ENCODE results near the gene MAPRE3.
"Not testable (repeated sequence)": the region's sequence is repeated elsewhere in the genome, so short reads cannot be mapped to it uniquely, and the experiment has no call there.

MAPRE3 gene

DNA sequence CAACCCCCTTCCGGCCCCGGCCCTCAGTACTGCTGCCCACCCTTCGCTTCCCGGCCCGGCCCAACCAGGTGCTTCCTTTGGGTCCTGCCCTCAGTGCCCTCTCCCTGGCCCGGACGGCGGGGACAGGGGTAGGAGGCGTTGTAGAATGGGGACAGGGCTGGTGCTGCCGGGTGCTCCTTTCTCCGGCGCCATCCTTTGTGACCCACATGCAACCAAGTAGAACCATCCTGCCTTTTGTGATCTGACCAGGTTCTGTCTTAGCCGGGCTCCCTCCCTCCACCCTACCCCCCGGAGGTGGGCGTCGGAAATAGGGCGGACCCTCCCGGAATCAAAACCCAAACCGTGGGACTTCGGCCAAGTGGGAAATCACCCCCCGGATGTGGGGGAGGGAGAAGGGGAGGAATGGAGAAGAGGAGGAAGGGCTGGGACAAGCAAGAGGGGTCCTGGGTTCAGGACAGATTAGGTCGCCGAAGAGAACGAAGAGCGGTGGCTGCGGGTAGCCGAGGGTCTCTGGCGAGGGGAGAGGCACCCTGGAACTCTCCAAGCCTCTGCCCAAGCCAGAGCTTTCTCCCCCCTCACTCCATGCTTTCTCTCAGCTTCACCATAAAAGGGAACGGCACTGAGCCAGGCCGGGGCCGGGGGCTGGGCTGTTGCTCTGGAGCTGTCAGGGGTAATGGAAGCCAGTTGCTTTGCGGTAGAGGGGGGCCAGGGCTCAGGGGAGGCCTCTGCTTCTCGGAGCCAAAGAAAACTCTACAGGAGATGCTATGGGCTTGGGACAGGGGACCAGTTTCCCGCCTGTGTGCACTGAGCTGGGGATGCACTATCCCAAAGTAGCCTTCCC is 101.8 kb downstream of the MAPRE3 start:
- DNase-seq: no peak

DNA sequence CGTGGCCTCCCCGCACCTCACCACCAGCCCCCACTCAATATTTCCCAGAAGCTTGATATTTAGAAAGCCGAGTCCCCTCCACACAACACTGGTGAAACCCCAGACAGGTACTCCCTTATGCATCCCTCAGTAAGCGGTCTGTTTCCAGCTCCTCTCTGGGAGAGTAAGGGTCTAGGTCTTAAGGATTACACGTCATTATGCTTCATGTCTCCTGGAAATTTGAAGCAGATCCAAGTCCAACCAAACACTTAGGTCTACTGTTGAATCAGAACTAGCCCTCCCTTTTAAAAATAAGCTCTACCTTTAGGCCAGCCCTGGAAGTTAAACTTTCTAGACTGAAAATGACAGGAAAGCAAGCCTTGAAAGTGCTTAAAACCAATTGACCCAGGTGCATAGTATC is 102.5 kb downstream of the MAPRE3 start:
- no peak for DNase-seq

DNA sequence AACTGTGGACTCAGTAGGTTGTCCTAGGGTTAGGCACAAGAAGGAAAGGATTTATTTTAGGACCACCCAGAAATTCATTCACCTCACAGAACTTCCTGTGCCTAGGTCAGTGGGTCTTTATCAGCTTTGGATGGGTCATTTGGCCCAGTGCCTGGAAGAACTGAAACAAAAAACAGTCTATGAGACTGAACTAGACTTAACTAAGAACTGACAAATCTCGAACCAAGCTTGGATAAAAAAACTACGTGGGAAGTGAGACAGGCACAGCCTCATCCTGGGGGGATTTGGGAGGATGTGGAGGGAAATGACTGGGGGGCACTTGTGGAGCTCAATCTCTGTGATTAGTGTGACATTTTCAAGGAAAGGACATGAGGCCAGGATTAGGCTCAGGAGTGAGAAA is 103.3 kb downstream of the MAPRE3 start:
- no peak for DNase-seq

DNA sequence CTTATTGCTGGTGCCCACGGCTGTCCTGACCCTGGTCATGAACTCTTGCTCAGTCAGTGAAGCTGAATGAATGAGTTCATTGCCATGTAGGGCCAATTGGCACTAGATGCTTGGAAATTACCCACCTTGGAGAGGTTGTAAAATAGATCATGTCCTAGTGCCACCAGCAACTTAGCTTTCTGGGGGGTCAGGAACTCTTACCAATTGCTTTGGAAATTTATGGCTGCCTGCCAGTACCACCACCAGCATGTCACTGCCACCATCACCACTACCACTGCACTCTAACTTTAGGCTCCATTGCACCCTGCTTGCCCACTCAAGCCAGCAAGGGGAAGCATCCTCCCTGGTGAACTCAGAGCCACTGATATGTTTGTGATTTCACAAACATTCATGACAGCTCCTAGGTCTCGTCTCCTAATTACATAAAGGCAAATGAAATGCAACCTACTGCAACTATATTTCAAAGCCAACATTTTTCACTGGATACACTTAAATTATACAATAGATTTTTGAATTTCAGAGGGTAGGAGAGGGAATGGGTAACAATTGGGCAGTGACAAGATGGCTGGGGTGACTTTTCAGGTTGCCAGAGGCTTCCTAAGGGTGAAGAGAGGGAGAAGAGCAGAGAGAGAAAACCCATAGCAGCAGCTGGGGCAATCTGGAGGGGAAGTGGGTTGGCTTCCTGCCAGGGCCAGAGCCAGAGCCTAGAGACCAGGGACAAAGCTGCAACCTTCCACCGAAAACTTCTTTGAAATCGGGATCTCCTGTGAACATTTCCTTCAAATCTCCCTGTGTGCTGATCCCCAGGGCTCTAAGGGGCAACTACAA is 104.5 kb downstream of the MAPRE3 start:
- no peak for DNase-seq

DNA sequence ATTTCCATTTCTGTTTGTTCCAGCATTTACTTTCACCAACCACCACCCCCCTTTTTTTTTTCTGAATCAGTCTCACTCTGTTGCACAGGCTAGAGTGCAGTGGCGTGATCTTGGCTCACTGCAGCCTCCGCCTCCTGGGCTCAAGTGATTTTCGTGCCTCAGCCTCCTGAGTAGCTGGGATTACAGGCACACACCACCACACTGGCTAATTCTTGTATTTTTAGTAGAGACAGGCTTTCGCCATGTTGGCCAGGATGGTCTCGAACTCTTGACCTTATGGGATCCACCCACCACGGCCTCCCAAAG is 105.1 kb downstream of the MAPRE3 start:
- DNase-seq: not testable (repeated sequence)

DNA sequence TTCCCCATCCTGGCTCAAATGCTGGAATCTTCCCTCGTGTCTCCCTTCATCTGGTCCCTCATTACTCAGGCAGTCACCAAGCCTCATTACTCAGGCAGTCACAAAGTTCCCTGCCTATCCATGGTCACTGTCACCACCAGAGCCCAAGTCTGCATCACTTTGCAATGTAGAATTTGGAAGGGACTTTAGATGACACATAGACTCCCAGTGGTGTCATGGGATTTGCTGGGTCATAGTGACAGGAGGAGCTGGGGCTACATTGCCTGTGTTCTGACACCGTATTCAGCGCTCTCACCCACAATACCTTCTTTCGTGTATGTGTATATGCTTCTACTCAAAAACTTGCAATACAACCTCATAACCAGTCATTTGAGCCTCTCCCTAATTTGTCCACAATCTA is 105.9 kb downstream of the MAPRE3 start:
- DNase-seq: no peak

Data from NCI-H1436 (cell line).